NCI-H1694 treated with DMSO at 0.1 percent for 48 hours (cell line): ENCODE measurements around the gene FSIP1.
A peak's percentile ranks its signal among the peaks of the same experiment; 100 is the strongest.

Experiments used
- DNase-seq: peaks from one replicate; lab custom pipeline; 2025; lab: John Stamatoyannopoulos, UW

The FSIP1 gene

GRCh38 chr15:39684233-39684632 lies 98.4 kb downstream of the FSIP1 start:
- no peak for DNase-seq

GRCh38 chr15:39682366-39682765 lies 100.3 kb downstream of the FSIP1 start:
- no peak for DNase-seq

GRCh38 chr15:39680868-39681267 lies 101.8 kb downstream of the FSIP1 start:
- DNase-seq, result no peak

- no peak for DNase-seq
Measured at GRCh38 chr15:39672666-39673065, 110.0 kb downstream of the FSIP1 start.

GRCh38 chr15:39672184-39672583 lies 110.5 kb downstream of the FSIP1 start:
- no peak for DNase-seq

GRCh38 chr15:39670687-39671086 lies 112.0 kb downstream of the FSIP1 start:
- DNase-seq, result no peak

- DNase-seq, result peak; percentile 10
Measured at GRCh38 chr15:39669661-39670060, 113.0 kb downstream of the FSIP1 start.

GRCh38 chr15:39669241-39669640 lies 113.4 kb downstream of the FSIP1 start:
- DNase-seq, result no peak

- no peak for DNase-seq
Measured at GRCh38 chr15:39668457-39668856, 114.2 kb downstream of the FSIP1 start.

- DNase-seq, result no peak
Measured at GRCh38 chr15:39667382-39668127, 115.1 kb downstream of the FSIP1 start.

- no peak for DNase-seq
Measured at GRCh38 chr15:39666677-39667076, 116.0 kb downstream of the FSIP1 start.

GRCh38 chr15:39665629-39666250 lies 116.9 kb downstream of the FSIP1 start:
- DNase-seq, result no peak

GRCh38 chr15:39663704-39664250 lies 118.9 kb downstream of the FSIP1 start:
- DNase-seq, result no peak

- no peak for DNase-seq
Measured at GRCh38 chr15:39661776-39662175, 120.9 kb downstream of the FSIP1 start.

- DNase-seq, result no peak
Measured at GRCh38 chr15:39658740-39659139, 123.9 kb downstream of the FSIP1 start.

GRCh38 chr15:39657668-39658067 lies 125.0 kb downstream of the FSIP1 start:
- no peak for DNase-seq

GRCh38 chr15:39657181-39657580 lies 125.5 kb downstream of the FSIP1 start:
- no peak for DNase-seq

GRCh38 chr15:39654304-39654703 lies 128.3 kb downstream of the FSIP1 start:
- DNase-seq, result no peak

GRCh38 chr15:39651881-39652280 lies 130.8 kb downstream of the FSIP1 start:
- no peak for DNase-seq

- no peak for DNase-seq
Measured at GRCh38 chr15:39651295-39651694, 131.3 kb downstream of the FSIP1 start.

- DNase-seq, result no peak
Measured at GRCh38 chr15:39649757-39650156, 132.9 kb downstream of the FSIP1 start.

- no peak for DNase-seq
Measured at GRCh38 chr15:39646425-39646824, 136.2 kb downstream of the FSIP1 start.

- no peak for DNase-seq
Measured at GRCh38 chr15:39645976-39646257, 136.7 kb downstream of the FSIP1 start.
